SK-N-SH (cell line): ENCODE data around the gene RAET1E. TPM values are rescaled to one million over a fixed set of nuclear protein-coding genes. Genes with fewer than 3 reads are reported as not detected.
A peak's percentile ranks its signal among the peaks of the same experiment; 100 is the strongest.

Experiments used
- CTCF ChIA-PET: fragments of 300-600, 350-600 bp; formaldehyde crosslinking; extraction: SDS; loops from one replicate; lab custom pipeline; 2021; lab: Yijun Ruan, JAX
- POLR2A ChIA-PET: fragments of 350-600 bp; sonication (Branson Sonifier 250); formaldehyde crosslinking; extraction: SDS; loops from one replicate; lab custom pipeline; 2020; ENCODE audit warnings: antibody characterized with exemption, inconsistent platforms; lab: Yijun Ruan, JAX
- DNase-seq: peaks from one replicate; pipeline ENCODE4 v3.0.0; 2012
- H2AFZ ChIP-seq: fragments of 200-600 bp; sonication (generic); 2 replicates; pipeline ENCODE4 v1.8.1; 2016; ENCODE audit warnings: antibody characterized with exemption, mild to moderate bottlenecking, low read depth
- H3F3A ChIP-seq: fragments of 200-600 bp; sonication (generic); replicated peaks from 2 replicates; pipeline ENCODE3; 2016; ENCODE audit warnings: antibody characterized with exemption, mild to moderate bottlenecking; ENCODE audit not compliant: insufficient read depth
- H3K27ac ChIP-seq, 2 experiments: fragments of 200-500 bp in 1 of 2; fragments of 200-600 bp in 1 of 2; sonication (Bioruptor generic) in 1 of 2; sonication (generic), shearing (Covaris generic) in 1 of 2; 2 replicates each; pipeline versions ENCODE4 v1.5.1 to v1.6.1; 2014 to 2016; ENCODE audit warnings: low read depth in 2 of 2, inconsistent platforms in 1 of 2, low read length in 1 of 2, mild to moderate bottlenecking in 1 of 2, mixed read lengths in 1 of 2
- H3K27me3 ChIP-seq: fragments of 200-600 bp; sonication (generic), shearing (Covaris generic); 2 replicates; pipeline ENCODE4 v1.6.1; 2016; ENCODE audit warnings: mixed run types; ENCODE audit not compliant: insufficient read depth
- H3K36me3 ChIP-seq, 2 experiments: fragments of 200-500 bp in 1 of 2; fragments of 200-600 bp in 1 of 2; sonication (Bioruptor generic) in 1 of 2; sonication (generic) in 1 of 2; replicated peaks in 1 of 2; 2 replicates each; pipeline versions ENCODE3 to v1.5.1; 2014 to 2016; ENCODE audit warnings: low read length in 1 of 2, mild to moderate bottlenecking in 1 of 2; ENCODE audit not compliant: insufficient read depth in 2 of 2, control insufficient read depth in 1 of 2
- H3K4me1 ChIP-seq, 2 experiments: fragments of 200-500 bp in 1 of 2; fragments of 200-600 bp in 1 of 2; sonication (Bioruptor generic) in 1 of 2; sonication (generic), shearing (Covaris generic) in 1 of 2; 2 replicates each; pipeline versions ENCODE4 v1.5.1 to v1.6.1; 2014 to 2016; ENCODE audit warnings: low read depth in 1 of 2, low read length in 1 of 2, mixed run types in 1 of 2; ENCODE audit not compliant: insufficient read depth in 2 of 2, control insufficient read depth in 1 of 2
- H3K4me2 ChIP-seq: fragments of 200-600 bp; sonication (generic), shearing (Covaris generic); 2 replicates; pipeline ENCODE4 v1.6.1; 2017; ENCODE audit warnings: mixed run types
- H3K4me3 ChIP-seq, 2 experiments: fragments of 200-500 bp in 1 of 2; fragments of 200-600 bp in 1 of 2; sonication (Bioruptor generic) in 1 of 2; sonication (generic), shearing (Covaris generic) in 1 of 2; 2 replicates each; pipeline versions ENCODE4 v1.5.1 to v1.8.1; 2014 to 2016; ENCODE audit warnings: low read depth in 2 of 2, inconsistent platforms in 1 of 2, low read length in 1 of 2, mild to moderate bottlenecking in 1 of 2, mixed read lengths in 1 of 2, moderate library complexity in 1 of 2
- H3K79me2 ChIP-seq: fragments of 200-600 bp; sonication (generic); 2 replicates; pipeline ENCODE4 v1.8.1; 2017; ENCODE audit warnings: mild to moderate bottlenecking; ENCODE audit not compliant: insufficient read depth
- H3K9ac ChIP-seq: fragments of 200-600 bp; sonication (generic); 2 replicates; pipeline ENCODE4 v1.6.1; 2017; ENCODE audit warnings: mixed run types
- H3K9me2 ChIP-seq: fragments of 200-600 bp; sonication (generic); 2 replicates; pipeline ENCODE4 v1.6.1; 2017; ENCODE audit warnings: mixed run types
- H3K9me3 ChIP-seq: fragments of 200-600 bp; sonication (generic); 2 replicates; pipeline ENCODE4 v1.6.1; 2017; ENCODE audit warnings: mixed run types, mild to moderate bottlenecking, moderate library complexity
- H4K20me1 ChIP-seq: fragments of 200-600 bp; sonication (generic); 2 replicates; pipeline ENCODE4 v1.6.1; 2017; ENCODE audit warnings: mild to moderate bottlenecking, mixed run types; ENCODE audit not compliant: insufficient read depth
- CTCF ChIP-seq: fragments of 200-600 bp; sonication (generic); IDR thresholded peaks from 2 replicates; pipeline ENCODE4 v1.6.1; 2017; ENCODE audit warnings: antibody characterized with exemption, mild to moderate bottlenecking, moderate library complexity
- FOXM1 ChIP-seq: IDR thresholded peaks from 2 replicates; pipeline ENCODE4 v1.4.0; 2012; ENCODE audit warnings: low read depth, mild to moderate bottlenecking
- JUND ChIP-seq: IDR thresholded peaks from 2 replicates; pipeline ENCODE4 v1.4.0; 2012
- RAD21 ChIP-seq: IDR thresholded peaks from 2 replicates; pipeline ENCODE4 v1.6.1; 2012; ENCODE audit warnings: mild to moderate bottlenecking, low read length
- SMC3 ChIP-seq: IDR thresholded peaks from 2 replicates; pipeline ENCODE4 v1.6.1; 2012; ENCODE audit warnings: low read depth, low read length, improper control_type of control experiment
- WGBS: methylation state at CpG from one replicate; pipeline ENCODE4 v1.1.6; 2017; ENCODE audit warnings: low lambda C conversion rate; 5-methylcytosine and 5-hydroxymethylcytosine counted together
- polyA plus RNA-seq, 3 experiments: library from polyadenylated mRNA; depleted of rRNA; stranded (reverse); fragments of >200 nt; gene quantifications; 2 replicates each; pipeline ENCODE4 v1.2.3, GENCODE V29; 2012
- TF ChIP-seq, protein P1 (sequence below): fragments of 150-350 bp; IDR thresholded peaks from 2 replicates; pipeline ENCODE4 v1.6.1; 2016; ENCODE audit warnings: mild to moderate bottlenecking, low read depth, low read length

The RAET1E gene
- polyA plus RNA-seq, 1 of the 3 experiments (the other 2 are of a cell fraction): 0.15 TPM

GRCh38 chr6:149935668-149936067 is 37.8 kb upstream of the RAET1E start (continued):
- TF ChIP-seq, protein P1, sequence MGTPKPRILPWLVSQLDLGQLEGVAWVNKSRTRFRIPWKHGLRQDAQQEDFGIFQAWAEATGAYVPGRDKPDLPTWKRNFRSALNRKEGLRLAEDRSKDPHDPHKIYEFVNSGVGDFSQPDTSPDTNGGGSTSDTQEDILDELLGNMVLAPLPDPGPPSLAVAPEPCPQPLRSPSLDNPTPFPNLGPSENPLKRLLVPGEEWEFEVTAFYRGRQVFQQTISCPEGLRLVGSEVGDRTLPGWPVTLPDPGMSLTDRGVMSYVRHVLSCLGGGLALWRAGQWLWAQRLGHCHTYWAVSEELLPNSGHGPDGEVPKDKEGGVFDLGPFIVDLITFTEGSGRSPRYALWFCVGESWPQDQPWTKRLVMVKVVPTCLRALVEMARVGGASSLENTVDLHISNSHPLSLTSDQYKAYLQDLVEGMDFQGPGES: no peak

DNA sequence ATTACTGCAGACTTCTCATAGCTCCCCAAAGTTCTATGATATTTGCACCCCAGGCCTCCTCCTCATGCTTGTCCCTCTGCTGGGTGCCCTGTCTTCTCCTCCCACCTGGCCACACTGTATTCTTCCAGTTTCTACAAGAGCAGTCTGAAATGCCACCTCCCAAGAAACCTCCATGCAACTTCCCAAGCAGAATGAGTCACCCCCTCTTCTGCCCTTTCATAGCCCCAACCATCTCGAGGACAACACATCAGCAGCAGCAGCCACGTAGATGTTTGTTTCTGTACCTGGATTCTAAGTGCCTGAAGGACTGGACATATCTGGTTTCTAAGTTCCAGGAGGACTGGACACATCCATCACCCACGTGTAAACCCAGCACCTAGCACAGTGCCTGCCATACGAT is 37.3 kb upstream of the RAET1E start:
- H3K4me1 ChIP-seq: peaks cover 0 to 6% of the 10 kb centered on the region in 2 experiments; a peak in 1 of 4 replicates
- H4K20me1 ChIP-seq: no peaks in the 10 kb centered on the region
- peaks cover 7% of the 10 kb centered on the region for H3F3A ChIP-seq
- peaks cover 47% of the 10 kb centered on the region for H3K27me3 ChIP-seq
- no peak overlapping the region for H3K4me2 ChIP-seq
- no peak overlapping the region for H3K9ac ChIP-seq
- H3K4me3 ChIP-seq: no peak overlapping the region
- POLR2A ChIA-PET: no interaction called here
- H3K9me3 ChIP-seq: no peaks in the 10 kb centered on the region
- no peak for TF ChIP-seq FOXM1
- TF ChIP-seq, all 33 proteins: peak for 0
- no peaks in the 10 kb centered on the region for H3K36me3 ChIP-seq
- no peak for DNase-seq
- no peaks in the 10 kb centered on the region for H3K79me2 ChIP-seq
- 11% methylated on average over 4 of the region's 4 CpGs for WGBS
- no peak overlapping the region for H2AFZ ChIP-seq
- no peak overlapping the region for H3K27ac ChIP-seq
- H3K9me2 ChIP-seq: no peaks in the 10 kb centered on the region
- CTCF ChIA-PET: interaction anchor here (0.6 to 2.1 kb wide), 9 partner anchors 10 to 880 kb away, joined by 3 to 11 read pairs (median 3); no protein-coding TSS in a partner anchor

DNA sequence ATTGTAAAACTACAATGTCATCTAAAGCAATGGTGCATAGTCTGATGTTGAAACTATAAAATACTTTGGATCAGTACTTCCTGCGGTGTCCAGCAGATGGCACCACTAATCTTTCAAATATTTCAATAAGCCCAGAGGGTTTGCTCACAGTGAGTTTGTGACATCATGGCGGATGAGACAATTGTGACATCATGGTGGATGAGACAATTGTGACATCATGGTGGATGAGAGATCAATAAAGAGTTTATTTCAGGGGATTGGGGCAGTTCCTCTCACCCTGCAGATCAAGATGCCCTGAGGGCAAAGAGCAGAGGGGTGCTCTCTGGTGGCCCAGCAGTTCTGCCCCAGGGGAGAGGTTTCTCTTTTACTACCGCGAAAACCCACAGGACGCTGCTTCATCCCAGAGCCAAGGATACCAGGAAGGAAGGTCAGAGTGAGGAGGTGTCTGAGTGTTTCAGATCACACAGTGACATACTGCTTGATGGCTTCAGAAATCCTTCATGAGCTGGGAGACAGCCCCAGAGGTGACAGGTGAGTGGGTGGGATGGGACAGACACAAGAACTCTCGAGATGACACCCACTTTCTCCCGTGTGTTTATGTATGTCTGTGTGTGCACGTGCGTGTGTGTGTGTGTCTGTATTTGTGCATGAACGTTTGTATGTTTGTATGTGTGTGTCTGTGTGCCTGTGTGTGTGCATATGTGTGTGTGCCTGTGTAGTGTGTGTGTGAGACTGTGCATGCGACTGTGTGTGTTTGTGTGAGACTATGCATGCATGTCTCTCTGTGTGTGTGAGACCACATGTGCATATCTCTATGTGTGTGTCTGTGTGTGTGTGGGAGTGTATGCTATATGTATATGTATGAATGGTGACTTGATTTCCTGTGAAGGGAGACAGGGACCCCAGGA is 36.6 kb upstream of the RAET1E start:
- Histone ChIP-seq H3K27ac (no peak overlapping the region), H3K4me1 (peaks cover 0 to 6% of the 10 kb centered on the region in 2 experiments; a peak in 1 of 4 replicates), H3K79me2 (no peaks in the 10 kb centered on the region), H3K4me3 (no peak overlapping the region; a peak in 1 of 4 replicates), H3K4me2 (no peak overlapping the region), H2AFZ (no peak overlapping the region), H4K20me1 (no peaks in the 10 kb centered on the region), H3K27me3 (peaks cover 40% of the 10 kb centered on the region), H3K9me2 (no peaks in the 10 kb centered on the region), H3K36me3 (no peaks in the 10 kb centered on the region), H3F3A (peaks cover 7% of the 10 kb centered on the region), H3K9me3 (no peaks in the 10 kb centered on the region), H3K9ac (no peak overlapping the region)
- POLR2A ChIA-PET: no interaction called here
- DNase-seq: peak; percentile 57
- CTCF ChIA-PET: interaction anchor here (0.6 to 2.1 kb wide), 7 partner anchors 9 to 92 kb away, joined by 3 to 11 read pairs (median 3); no protein-coding TSS in a partner anchor
- TF ChIP-seq JUND (no peak), RAD21 (peak; percentile 82), SMC3 (peak; percentile 63), CTCF (peak; percentile 78)
- 1% methylated on average over 10 of the region's 11 CpGs for WGBS
